Measurements from ENCODE around the gene PRKAR1B. TPM values are rescaled to one million over a fixed set of nuclear protein-coding genes. Genes with fewer than 3 reads are reported as not detected.

Gene PRKAR1B
- polyA plus RNA-seq, 3 donors = 38.9 to 42.7 (median 39.9) TPM

GRCh38 chr7:512541-513311 lies 214.4 kb downstream of the PRKAR1B start:
- no peak for DNase-seq

DNA sequence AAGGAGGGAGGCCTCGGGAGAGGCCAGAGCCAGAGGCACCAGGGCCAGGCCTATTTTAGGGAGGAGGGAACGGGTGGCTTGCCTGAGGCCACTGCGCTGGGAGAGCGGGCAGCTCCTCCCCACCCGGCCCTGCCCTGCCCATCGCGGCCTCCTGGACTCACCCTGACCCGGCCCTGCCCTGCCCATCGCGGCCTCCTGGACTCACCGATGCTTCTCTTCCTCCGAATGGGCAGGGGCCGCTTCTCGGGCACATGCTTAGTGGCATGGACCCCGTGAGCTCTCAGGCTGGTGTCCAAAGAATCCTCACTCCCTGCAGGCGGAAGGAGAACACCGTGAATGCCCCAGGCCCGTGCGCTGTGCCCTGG lies 215.0 kb downstream of the PRKAR1B start:
- DNase-seq = no peak

- no peak for DNase-seq
These were observed 215.5 kb downstream of the PRKAR1B start for GRCh38 chr7:511476-512145.

DNA sequence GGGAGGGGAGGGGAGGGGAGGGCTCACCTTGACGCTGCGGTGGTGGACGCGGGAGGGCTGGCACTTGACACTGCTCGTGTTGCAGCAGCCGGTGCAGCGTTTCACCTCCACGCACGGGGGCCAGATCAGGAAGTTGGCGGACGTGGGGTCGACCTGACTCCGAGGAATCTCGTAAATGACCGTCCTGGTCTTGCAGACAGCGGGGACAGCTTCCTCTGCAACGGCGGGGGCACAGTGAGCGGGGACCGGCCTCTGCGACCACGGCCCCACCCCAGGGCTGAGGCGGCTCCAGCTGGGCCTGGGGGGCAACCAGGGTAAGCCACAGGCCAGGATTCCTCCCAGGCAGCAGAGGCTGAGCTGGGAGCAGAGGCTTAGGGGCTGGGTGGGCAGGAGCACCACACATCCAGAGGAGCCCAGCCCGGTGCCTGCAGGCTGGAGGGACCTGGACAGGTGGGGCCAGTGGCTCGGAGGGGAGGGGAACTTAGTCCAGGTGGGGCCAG lies 216.2 kb downstream of the PRKAR1B start:
- no peak for DNase-seq

GRCh38 chr7:510131-510481 lies 217.0 kb downstream of the PRKAR1B start:
- no peak for DNase-seq

- no peak for DNase-seq
These were observed 217.5 kb downstream of the PRKAR1B start for GRCh38 chr7:509426-510130.

GRCh38 chr7:508461-509170 lies 218.5 kb downstream of the PRKAR1B start:
- no peak for DNase-seq

DNA sequence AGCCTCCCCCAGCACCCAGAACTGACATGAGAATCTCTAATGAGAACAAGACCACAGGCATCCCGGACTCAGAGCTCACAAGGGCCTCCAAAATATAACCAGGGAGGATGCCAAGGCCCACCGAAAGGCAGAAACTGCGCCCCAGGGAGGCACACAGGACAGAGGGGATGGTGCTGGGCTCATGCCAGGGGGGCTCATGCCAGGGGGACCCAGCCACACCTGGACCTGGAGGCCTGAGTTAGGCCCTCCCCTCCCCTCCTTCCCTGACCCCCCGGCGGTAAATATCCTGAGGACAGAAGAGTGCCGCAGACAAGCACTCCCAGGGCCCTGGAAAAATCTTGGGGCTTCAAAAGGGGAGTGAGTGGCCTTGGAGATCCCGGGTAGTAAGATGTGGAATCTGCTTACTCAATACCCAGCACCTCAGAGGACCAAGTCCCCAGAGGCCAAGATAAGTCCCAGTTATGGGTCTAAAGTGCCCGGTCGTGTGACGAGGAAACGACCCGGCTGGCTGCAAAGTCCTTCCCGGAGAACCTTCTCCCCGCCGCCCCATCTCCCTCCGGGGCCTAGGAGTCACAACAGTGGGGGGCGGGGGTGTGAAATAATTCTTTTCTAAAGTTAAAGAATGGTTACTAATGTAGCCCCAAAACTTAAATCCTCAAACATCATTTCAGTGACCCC lies 219.3 kb downstream of the PRKAR1B start:
- no peak for DNase-seq

DNA sequence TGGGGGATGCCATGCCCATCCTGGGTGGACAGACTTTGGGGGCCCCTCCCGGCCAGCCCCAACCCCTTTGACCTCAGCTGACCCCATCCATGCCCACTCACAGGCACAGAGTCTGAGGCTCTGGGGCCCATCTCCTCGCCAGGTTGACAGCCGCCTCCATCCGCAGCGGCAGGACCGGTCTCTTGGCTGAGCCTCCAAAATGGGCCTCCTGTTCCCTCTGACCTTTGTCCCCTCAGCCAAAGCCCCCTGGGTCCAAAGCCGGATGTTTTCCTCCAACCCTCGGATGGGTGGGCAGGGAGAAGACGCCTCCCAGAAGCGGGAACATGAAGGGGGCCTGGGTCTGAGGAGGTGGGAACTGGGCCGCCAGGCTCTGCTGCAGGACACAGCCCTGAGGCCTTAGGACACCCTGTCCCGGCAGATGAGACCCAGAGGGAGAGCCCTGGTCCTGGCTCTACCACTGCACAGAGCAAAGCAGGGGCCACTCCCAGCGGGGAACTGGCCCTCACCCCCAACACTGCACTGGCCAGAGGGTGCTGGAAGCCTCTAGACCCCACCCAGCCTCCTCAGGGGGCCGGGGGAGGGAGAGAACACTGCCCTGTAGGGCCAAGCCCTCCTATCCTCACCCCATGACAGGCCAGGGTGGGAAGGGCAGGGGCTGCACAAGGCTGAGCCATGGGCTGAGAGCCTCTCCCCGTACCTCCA lies 220.0 kb downstream of the PRKAR1B start:
- no peak for DNase-seq

GRCh38 chr7:506391-506831 lies 220.7 kb downstream of the PRKAR1B start:
- DNase-seq = no peak

- DNase-seq = no peak
These were observed 221.9 kb downstream of the PRKAR1B start for GRCh38 chr7:505171-505570.

DNA sequence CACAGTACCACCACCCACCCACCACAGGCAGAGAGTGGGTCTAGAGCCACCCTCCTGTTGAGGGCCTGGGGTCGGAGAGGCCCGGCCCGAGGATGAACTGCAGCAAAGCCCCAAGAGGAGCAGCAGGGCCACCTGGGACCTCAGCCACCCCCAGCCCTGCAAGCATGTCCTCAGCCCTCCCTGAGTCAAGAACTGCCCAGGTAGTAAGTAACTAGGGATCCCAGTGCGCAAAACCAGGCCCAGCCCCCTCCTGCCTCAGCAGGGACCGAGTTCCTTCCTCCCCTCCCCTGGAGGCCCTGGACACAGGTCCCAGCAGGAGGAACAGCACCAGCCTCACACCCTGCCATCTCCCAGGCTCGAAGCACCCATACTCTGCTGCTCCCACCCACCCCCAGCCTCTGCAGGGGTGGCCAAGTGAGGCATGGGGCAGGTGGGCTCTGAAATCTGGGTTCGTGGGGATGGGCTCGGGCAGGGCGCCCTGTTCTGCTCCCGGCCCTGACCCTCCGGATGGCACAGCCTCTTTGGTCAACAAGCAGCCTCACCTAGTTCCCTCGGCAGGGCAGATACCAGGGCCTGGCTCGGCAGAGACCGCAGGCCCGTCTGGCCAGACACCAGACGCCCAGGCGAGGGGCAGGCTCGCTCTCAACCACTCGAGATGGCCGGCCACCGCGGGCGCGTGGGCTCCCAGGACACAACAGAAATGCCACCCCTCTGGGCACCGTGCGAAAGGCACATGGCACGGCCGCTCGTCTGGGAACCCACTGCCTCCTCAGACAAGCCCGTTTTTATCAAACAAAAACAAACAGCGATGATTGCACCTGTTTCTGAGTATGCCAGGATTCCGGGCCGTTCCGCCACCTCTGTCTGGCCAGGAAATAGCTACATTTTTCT lies 222.6 kb downstream of the PRKAR1B start:
- no peak for DNase-seq

GRCh38 chr7:503575-504111 lies 223.4 kb downstream of the PRKAR1B start:
- no peak for DNase-seq

DNA sequence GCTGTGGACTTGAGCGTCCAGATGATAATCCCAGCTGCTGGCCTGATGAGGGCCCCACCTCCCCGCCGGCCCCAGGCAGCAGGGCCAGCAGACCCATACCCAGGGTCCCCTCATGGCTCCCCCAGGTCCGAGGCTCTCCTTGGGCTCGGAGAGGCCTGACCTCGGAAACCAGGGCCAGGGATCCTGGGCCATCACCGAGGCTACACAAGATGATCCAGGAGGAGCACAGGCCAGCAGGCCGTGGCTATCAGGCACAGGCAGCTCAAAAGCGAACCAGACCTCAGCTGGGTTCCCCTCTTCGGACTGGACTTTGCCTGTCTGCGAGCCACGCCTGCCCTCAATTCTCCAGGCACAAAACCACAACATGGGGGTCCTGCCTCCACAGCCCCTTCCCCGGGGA lies 224.8 kb downstream of the PRKAR1B start:
- no peak for DNase-seq

DNA sequence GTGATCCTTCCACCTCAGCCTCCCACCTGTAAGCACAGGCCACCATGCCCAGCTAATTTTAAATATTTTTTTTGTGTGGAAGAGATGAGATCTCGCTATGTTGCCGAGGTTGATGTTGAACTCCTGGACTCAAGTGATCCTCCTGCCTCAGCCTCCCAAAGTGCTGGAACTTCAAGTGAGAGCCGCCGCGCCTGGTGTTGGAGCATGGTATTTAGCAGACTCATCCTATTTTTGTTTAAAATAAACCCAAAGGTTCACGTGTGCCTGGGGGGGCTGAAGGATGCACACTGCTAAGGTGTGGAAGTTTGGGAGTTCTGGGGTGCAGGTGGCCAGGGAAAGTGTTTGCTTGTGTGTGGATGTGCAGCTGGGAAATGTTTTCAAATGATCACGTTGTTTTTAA lies 225.6 kb downstream of the PRKAR1B start:
- no peak for DNase-seq

DNA sequence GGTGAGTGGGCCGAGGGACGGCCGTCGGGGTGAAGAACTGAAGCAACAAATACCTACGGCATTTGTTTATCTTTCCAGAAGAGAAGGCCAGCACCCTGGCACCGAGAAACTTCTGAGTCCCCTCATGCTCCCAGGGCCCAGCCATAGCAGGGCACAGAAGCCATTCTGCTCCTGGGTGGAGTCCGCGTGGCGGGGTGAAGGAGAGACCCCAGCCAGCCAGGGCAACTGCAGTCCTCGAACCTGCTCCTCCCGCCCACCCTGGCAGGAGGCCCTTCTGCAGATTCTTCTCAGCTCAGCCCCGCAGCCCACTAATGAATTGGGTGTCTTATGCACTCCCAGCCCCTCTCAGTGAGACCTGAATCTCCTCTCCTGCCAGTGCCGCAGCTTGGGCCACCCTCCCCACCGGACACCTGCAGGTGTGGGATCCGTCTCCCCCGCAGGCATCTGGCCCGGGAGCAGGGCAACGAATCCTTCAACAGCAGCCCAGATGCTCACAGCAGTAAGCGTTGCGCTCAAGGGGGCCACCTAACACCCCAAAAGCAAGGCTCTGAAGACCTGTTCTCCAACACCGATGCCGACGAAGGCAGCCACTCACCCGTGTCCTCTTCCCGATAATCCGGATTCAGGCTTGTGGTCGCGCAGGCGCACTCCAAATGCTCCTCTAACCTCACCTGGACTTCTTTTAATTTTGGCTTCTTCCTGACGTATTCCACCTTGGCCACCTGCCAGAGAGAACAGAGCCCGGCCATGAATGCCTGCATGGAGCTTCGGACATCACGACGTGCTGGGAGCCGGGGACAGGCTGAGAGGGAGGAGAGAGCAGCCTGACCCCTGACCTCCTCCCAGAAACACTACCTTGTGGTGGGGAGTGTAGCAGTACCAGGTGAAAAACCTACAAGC lies 226.3 kb downstream of the PRKAR1B start:
- DNase-seq = no peak

- no peak for DNase-seq
These were observed 227.1 kb downstream of the PRKAR1B start for GRCh38 chr7:499853-500485.

Data from renal pelvis (tissue), 4 donors.